GM13977 (cell line): ENCODE results near the gene KDM4C.

ENCODE experiments used
- DNase-seq: peaks from one replicate; pipeline ENCODE4 v3.0.0; 2012; ENCODE audit warnings: low spot score
- in situ Hi-C: fragments of 300-500 bp; cut with MboI; formaldehyde crosslinking; loops from one replicate; pipeline ENCODE4 v1.12.0; 2022; ENCODE audit warnings: low sequenced_read_pairs, low pct_unique_long_range_greater_than_20kb, mixed read lengths, inconsistent platforms; ENCODE audit not compliant: unreplicated experiment
- TF ChIP-seq, protein P1 (sequence below): IDR thresholded peaks from 2 replicates; pipeline ENCODE4 v1.5.1; 2012; ENCODE audit warnings: mild to moderate bottlenecking, control low read depth; ENCODE audit not compliant: insufficient read depth; ENCODE audit errors: extremely low read depth, missing control alignments

Gene KDM4C

GRCh38 chr9:6777213-6777902 is 19.6 kb downstream of the KDM4C start:
- DNase-seq: no peak
- in situ Hi-C loops: no loop called here
- TF ChIP-seq, protein P1, sequence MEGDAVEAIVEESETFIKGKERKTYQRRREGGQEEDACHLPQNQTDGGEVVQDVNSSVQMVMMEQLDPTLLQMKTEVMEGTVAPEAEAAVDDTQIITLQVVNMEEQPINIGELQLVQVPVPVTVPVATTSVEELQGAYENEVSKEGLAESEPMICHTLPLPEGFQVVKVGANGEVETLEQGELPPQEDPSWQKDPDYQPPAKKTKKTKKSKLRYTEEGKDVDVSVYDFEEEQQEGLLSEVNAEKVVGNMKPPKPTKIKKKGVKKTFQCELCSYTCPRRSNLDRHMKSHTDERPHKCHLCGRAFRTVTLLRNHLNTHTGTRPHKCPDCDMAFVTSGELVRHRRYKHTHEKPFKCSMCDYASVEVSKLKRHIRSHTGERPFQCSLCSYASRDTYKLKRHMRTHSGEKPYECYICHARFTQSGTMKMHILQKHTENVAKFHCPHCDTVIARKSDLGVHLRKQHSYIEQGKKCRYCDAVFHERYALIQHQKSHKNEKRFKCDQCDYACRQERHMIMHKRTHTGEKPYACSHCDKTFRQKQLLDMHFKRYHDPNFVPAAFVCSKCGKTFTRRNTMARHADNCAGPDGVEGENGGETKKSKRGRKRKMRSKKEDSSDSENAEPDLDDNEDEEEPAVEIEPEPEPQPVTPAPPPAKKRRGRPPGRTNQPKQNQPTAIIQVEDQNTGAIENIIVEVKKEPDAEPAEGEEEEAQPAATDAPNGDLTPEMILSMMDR: no peak

DNA sequence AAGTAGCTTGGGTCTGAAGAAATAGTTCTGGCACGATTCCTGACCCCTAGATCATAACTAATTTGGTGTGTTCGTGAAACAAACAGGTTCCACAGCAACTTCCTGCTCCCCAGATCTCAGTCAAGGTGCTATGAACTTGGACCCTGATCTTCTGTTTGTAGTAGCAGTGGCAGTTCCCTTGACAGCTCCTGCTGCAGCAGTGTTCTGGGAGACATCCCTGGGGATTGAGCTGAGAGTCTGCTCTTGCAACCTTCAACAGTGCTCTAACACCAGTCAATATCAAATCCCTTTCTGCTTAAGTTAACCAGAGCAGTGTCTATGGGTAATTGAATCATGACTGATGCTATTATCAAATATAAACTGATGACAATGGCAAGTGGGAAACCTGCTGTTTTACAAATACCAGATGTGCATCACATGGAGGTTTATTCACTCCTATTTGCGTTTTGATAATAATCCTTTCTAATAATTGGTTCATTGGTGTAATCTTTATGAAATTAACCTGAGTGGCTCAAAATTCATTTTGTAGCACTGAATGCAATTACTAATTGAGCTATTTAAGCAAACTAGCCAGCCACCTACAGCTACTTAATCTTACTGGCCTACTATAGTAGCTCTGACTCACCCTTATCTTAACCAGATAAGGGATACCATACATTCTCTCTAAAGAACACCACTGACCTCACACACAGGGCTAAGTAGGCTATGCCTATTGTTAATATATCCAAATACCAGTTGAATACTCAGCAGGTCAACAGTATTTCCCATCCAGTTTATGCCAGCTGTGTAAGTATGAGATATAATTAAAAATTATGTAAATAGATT is 21.9 kb downstream of the KDM4C start:
- DNase-seq: no peak
- in situ Hi-C loops: no loop called here

DNA sequence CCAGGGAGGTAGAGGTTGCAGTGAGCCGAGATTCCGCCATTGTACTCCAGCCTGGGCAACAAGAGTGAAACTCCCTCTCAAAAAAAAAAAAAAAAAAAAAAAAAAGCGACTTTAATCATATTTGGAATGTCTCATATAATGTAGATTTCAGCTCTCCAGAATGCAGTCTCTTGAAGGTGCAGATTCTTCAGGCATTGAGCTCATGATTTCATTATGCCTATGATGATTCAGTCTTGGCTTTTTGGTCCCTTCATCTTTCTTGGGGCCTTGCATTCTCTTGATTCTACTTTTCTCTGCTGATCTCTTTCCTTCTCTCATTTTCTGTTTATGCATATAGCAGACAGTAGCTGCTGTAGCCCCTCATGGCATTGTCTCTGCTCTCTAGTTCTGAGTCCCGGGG is 22.9 kb downstream of the KDM4C start:
- DNase-seq: no peak
- in situ Hi-C loops: no loop called here
- TF ChIP-seq, protein P1: no peak

More for the DNA sequence above, 21.9 kb downstream of the KDM4C start:
- TF ChIP-seq, protein P1: no peak

DNA sequence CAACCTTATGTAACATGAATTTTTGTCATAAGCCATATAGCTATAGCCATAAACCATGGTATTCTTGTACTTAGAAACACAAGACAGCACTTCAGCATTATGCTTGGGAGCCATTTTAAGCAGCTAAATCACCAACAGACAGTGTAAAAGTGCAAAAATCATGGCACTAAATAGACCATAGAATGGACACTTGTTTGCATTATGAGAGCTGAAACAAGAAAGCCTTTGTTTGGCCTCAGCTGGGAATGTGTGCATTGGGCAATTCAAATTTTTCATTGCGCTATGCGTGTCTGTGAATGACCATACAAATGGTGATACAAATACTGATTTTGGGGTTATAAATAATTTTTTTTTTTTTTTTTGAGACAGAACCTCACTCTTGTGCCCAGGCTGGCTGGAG is 23.7 kb downstream of the KDM4C start:
- no peak for DNase-seq
- in situ Hi-C loops: no loop called here
- TF ChIP-seq, protein P1: no peak

GRCh38 chr9:6782345-6782744 is 24.6 kb downstream of the KDM4C start:
- TF ChIP-seq, protein P1: no peak
- no peak for DNase-seq
- in situ Hi-C loops: no loop called here

DNA sequence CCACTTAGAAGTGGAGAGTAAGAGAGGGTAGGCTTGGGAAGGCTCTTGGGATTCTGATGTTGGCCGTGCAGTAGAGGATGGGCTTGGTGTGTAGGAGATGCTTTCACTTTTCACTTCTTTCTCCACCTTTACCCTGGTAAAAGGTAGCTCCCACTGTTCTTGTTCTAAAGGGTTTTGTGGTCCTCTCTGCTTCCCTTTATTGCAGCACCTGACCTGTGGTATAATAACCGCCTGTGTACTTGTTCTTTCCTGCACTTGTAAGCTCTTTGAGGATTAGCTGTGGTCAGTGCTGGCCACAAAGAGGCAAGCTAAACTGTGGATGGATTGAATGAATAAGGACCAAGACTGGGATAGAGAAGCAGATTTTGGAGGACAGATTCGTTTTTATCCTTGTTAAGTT is 25.2 kb downstream of the KDM4C start:
- DNase-seq: no peak
- TF ChIP-seq, protein P1: no peak
- in situ Hi-C loops: no loop called here
